Hematopoietic multipotent progenitor cell treated with erythropoietin and hydrocortisone succinate and interleukin-3 and kit ligand, for 17 days (in vitro differentiated cells): ENCODE results near the gene EPM2A.
"Not testable (repeated sequence)": the region's sequence is repeated elsewhere in the genome, so short reads cannot be mapped to it uniquely, and the experiment has no call there.

ENCODE experiments used
- DNase-seq: peaks from one replicate; pipeline ENCODE4 v3.0.0-alpha.2; 2015; ENCODE audit warnings: low spot score

The EPM2A gene

DNA sequence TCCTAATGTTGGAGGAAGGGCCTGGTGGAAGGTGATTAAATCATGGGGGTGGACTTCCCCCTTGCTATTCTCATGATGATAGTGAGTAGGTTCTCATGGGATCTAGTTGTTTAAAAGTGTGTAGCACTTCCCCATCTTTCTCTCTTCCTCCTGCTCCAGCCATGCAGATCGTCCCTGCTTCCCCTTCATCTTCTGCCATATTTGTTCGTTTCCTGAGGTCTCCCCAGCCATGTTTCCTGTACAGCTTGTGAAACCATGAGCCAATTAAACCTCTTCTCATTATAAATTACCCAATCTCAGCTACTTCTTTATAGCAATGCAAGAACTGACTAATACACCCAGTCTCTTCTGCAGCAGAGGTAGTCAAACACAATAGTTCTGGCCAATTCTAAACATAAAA, 5.4 kb downstream of the EPM2A start:
- DNase-seq = no peak

DNA sequence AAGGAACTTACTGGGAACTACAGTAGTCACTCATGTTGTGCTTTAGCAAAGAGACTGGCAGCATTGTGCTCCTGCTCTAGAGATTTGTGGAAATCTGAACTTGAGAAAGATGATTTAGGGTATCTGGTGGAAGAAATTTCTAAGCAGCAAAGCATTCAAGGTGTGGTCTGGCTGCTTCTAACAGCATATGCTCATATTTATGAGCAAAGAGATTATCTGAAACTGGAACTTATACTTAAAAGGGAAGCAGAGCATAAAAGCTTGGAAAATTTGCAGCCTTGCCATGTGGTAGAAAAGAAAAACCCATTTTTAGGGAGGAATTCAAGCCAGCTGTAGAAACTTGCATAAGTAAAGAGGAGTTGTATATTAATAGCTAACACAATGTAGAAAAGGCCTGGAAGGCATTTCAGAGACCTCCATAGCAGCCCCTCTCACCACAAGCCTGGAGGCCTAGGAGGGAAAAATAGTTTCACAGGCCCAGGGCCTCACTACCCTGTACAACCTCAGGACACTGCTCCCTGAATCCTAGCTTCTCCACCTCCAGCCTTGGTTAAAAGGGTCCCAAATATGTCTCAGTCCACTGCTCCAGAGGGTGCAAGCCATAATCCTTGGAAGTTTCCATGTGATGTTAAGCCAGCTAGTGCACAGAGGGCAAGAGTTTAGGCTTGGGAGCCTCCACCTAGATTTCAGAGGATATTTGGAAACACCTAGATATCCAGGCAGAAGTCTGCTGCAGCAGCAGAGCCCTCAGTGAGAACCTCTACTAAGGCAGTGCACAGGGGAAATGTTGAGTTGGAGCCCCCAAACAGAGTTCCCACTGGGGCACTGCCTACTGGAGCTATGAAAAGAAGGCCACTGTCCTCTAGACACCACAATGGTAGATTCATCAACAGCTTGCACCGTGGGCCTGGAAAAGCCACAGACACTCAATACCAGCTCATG, 6.6 kb downstream of the EPM2A start:
- no peak for DNase-seq

DNA sequence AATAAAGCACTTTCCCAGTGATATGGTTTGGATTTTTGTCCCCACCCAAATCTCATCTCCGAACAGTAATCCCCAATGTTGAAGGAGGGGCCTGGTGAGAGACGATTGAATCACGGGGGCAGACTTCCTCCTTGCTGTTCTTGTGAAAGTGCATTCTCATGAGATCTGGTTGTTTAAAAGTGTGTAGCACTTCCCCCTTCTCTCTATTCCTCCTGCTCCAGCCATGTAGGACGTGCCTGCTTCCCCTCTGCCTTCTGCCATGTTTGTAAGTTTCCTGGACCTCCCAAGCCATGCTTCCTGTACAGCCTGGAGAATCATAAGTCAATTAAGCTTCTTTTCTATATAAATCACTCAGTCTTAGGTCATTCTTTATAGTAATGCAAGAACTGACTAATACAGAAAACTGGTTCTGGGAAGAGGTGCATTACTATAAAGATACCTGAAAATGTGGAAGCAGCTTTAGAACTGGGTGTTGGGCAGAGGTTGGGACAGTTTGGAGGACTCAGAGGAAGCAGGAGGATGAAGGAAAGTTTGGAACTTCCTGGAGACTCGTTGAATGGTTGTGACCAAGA, 7.4 kb downstream of the EPM2A start:
- DNase-seq = no peak

DNA sequence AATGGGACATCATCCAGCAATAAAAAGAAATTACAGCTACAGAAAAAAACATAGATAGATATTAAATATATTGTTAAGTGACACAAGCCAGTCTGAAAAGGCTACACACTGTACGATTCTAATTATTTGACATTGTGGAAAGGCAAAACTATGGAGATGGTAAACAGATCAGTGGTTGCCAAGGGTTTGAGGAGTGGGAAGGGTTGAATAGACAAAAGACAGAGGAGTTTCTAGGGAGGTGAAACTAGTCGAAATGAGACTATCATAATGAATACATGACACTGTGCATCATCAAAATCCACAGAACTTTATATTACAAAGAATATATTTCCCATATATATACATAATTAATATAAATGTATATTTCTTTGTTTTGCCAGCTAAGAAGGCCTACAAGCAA, 9.8 kb downstream of the EPM2A start:
- DNase-seq = no peak

DNA sequence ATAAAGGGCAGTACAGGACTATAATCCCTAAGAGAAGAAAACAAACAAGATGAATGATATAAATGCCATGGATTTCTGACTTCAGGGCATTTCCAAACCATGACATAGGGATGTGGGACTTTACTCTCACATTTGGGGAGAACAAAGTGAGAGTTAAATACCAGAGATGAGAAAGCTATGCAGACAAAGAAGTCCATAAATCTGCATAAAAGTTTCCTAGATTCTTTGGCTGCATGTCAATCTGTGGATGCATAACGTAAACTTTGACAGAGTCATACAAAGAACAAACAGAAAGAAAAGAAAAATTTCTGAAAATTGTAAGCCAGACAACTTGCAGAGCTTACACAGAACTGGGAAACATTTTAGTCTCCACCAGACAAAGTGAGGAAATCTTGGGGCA, 11.7 kb downstream of the EPM2A start:
- no peak for DNase-seq

DNA sequence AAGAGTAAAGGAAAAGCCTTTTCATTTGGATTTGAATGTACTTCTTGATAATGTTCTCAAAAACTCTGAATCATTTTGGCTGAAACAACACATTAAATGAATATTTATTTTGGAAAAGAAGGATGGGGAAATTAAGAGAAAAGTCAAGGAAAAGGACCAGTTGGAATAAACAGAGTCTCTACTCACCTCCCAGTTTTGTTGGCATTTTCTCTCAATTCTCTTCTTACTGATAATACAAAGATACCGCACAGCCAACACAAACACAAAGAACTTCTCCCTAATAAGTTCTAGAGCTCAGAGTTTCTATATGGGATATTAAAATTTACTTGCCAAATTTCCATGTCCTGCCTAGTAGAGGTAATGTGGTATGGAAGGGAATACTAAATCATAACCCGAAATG, 13.1 kb downstream of the EPM2A start:
- no peak for DNase-seq

DNA sequence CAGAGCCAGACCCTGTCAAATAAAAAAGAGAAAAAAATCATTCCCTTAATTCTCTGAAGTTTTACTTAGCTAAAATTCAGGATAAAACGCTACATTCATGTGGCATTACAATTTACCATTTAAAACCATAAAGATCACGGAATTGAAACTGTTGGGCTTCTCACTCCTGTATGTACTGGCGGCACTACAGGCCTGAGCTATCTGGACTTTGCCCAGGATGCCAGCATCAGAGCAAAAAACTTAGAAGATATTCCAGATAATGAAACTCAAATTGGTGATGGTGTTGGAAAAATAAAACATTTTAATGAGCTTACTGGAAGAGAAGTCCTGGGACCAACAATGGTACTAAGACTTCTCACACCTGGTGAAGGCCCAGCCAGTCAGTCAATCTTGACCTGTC, 14.2 kb downstream of the EPM2A start:
- DNase-seq = no peak

DNA sequence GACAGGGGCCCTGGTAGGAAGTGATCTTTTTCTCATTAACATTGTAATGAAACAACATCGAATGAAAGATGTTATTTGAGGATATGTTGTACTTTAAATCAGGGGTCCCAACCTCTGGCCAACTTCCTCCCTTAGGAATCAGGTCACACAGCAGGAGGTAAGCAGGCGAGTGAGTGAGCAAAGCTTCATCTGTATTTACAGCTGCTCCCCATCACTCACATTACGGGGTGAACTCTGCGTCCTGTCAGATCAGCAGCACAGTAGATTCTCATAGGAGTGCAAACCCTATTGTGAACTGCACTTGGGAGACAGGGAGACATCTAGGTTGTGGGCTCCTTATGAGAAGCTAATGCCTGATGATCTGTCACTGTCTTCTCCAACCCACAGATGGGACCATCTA, 19.9 kb downstream of the EPM2A start:
- no peak for DNase-seq

DNA sequence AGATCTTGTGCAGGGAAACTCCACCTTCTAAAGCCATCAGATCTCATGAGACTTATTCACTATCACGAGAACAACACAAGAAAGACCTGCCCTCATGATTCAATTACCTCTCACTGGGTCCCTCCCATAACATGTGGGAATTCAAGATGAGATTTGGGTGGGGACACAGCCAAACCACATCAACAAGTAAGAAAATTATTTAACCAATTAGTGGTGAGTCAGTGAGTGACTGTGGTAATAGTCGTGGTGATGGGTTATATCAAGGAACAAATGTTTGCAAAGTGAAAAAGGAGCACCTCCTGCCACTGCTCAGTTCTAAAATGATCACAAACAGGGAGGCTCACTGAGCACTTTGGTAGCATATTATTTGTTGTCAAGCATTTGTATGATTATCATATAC, 20.6 kb downstream of the EPM2A start:
- DNase-seq = no peak

DNA sequence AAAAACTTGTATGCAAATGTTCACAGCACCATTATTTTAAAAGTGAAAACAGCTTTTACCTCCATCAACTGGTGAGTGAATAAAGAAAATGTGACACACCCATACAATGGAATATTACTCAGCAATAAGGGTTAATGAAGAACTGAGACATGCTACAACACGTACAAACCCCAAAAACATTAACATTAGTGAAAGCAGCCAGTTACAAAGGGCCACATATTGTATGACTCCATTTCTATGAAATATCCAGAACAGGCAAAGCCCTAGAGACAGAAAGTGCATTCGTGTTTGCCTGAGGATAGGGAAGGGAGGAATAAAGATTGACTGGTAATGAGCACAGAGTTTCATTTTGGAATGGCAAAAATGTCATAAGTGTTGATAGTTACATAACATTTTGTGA, 21.5 kb downstream of the EPM2A start:
- no peak for DNase-seq

DNA sequence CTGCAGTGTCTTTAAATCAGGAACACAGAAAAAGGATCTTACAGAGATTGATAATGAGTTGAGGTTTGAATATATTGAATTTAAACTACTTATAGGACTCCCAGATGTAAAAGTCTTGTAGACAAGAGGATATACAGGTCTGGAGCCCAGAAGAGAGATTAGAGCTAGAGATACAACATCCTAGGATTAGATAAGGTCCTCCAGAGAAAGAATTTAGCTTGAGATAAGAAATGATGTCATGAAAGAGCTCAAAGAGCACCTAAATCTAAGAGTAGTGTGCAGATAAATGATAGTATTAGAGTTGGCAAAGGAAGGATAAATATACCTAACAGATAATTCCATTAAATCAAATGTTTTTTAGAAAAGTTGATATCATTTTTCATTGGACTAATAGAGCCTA, 23.9 kb downstream of the EPM2A start:
- DNase-seq = no peak

DNA sequence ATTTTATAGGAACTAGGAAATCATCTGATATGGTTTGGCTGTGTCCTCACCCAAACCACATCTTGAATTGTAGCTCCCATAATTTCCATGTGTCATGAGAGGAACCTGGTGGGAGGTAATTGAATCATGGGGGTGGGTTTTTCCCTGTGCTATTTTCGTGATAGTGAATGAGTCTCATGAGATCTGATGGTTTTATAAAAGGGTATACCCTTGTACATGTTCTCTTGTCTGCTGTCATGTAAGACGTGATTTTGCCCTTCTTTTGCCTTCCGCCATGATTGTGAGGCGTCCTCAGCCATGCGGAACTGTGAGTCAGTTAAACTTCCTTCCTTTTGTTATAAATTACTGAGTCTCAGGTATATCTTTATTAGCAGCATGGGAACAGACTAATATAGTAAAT, 27.9 kb downstream of the EPM2A start:
- no peak for DNase-seq

DNA sequence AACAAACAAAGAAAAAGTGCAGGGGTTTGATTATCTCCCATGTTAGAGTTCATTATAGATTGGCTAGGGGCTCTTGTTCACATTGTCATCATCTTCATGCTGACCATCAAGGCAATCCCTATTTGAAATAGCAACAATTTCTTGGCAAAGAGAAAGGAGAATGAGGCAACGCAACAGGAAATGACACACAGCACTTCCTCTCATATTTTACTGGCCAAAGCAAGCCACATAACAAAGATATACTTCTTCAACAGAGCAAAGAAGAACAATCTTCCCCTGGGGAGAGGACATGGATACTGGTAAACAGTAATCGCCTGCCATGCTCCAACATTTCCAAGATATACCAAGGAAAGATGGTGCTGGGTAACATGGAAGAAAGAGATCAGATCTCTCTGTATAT, 29.8 kb downstream of the EPM2A start:
- DNase-seq = no peak

DNA sequence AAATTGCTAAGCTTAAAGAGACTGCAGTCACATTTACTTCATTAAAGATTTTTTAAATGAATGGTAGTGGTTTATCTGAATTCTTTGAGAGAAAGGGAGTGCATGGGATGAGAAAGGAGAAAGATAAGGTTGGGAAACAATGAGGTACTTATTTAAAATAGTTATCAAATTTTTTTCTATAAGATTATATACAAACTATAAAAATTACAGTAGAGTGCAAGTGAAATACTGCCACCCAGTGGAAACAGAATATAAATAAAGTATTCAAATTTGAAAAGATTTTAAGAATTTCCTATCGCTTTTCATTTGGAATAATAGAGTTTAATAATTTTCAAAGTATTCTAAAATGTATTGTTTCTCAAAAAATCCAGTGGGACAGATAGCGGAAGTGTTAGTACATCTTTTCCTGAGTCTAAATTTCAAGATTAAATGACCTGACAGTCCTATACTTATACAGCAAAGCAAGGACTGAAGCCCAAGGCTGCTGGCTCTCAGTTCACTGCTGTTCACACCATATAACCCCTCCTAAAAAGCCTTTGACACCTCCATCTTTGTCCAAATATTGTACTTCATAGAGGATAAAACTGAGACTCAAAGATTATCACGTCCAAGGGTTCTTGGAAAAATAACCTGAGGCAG, 31.1 kb downstream of the EPM2A start:
- peak; percentile 23 for DNase-seq

DNA sequence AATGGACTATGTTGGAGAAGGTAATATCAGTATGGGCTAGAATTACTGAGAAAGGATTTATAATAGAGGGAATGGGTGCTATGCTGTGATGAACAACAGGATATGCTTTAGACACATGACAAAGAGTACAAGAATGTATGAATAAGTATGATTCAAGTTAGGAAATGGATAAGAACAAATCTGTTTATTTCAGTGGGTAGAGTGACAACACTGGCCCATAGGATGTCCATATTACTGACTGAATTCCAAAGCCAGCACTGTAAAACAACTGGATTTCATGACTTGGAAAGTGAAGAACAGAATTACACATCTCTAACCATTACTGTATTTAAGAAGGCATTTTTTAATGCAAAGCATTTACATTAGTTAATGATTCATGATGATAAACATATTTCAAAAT, 35.9 kb downstream of the EPM2A start:
- no peak for DNase-seq

DNA sequence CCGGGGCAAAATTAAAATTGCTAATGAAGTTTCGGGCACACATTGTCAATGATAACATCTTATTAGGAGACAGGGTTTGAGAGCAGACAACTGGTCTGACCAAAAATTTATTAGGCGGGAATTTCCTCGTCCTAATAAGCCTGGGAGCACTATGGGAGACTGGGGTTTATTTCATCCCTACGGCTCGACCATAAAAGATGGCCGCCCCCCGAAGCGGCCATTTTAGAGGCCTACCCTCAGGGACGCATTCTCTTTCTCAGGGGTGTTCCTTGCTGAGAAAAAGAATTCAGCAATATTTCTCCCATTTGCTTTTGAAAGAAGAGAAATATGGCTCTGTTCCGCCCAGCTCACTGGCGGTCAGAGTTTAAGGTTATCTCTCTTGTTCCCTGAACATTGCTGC, 37.9 kb downstream of the EPM2A start:
- not testable (repeated sequence) for DNase-seq

DNA sequence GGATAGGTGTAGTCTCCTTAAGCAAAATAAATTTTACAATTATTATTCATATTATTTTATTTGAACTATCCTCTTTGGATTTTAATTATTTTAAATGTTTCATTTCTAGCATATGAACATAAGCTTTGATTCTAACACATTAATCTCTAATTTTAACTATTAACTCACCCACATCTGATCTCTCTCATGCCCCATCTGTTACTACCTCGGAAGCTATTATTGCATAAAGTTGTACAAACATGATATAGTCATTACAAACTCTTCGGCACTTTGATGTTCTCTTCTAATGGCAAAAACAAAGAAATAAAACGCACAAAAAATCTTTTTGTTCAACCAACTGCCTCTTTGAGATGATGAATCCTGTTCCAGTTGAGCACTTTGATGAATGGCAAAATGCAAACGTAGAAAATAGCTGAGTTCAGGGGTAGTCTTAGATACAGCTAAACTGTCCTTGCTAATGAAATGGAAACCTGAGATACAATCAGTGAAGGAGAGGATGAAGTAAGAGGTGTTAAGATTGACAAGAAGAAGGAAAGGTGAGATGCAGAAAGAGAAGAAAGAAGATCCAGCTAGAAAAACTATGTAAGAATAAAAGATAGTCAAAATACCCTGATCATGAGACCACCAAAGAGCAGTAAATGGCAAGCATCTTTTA, 41.1 kb downstream of the EPM2A start:
- no peak for DNase-seq

DNA sequence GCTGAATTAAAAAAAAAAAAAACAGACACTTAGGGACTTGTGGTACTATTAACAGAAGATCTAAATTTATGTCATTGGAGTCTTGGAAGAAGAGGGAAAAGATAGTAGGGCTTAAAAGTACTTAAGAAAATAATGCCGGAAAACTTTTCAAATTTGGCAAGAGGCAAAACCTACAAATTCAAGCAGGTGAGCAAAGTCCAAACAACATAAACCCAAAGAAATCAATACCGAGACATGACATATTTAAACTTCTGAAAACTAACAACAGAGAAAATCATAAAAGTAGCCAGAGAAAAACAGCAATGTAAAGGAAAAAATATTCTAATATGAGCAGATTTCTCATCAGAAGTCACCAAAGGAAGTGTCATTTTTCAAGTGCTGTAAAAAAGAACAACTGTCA, 44.4 kb downstream of the EPM2A start:
- DNase-seq = no peak

DNA sequence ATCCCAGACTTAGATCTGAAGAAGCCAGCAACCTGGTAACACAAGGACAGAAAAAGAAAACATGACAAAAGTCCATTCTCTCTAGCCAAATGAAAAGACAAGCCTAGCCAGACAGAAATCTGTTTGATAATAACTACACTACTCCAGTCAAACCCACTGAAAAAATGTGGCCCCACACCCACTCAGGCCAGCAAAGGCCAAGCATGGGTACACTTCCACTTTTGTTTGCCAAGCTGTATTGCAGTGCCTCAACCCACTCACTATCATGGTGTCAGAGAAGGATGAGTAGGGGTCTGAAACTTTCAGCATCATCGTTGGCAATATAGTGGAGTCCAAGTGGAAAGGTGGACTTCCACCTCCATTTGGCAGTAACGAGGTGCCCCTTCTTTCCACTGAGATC, 45.8 kb downstream of the EPM2A start:
- DNase-seq = no peak

DNA sequence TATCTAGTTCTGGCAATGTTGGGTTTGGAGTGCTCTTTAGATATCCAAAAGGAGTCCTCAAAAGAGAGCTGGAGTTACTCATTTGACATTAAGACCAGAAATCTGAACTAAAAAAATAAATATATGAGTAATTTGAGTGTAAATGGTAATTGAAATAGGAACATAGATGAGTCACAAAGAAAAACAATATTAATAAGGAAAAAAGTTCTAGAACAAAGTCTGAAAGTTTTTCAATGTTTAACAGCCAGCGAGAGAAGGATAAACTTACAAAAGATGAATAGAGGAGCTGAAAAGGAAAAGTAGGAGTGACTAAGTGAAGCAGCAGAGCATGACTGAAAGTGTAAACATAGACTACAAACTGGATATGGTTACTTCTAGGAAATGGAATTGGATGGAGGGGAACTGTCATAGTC, 46.8 kb downstream of the EPM2A start:
- no peak for DNase-seq

DNA sequence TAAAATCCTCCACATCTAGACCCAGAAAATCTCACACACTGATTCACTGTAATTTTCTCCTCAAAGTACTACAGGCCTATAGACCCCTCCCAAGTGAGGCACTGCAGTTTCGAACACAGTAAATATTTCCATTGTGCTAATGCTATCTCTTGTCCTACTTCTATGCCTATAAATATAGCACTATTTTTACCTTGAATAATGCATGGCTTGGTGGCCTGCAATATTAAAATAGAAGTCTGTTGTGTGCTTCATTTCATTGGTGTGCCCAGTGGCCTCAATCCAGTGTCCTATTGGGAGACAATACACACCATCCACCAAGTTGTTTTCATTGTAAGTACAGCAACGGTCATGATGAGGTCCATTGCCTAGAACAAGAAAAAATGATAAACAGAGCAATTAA, 49.4 kb downstream of the EPM2A start:
- DNase-seq = no peak

DNA sequence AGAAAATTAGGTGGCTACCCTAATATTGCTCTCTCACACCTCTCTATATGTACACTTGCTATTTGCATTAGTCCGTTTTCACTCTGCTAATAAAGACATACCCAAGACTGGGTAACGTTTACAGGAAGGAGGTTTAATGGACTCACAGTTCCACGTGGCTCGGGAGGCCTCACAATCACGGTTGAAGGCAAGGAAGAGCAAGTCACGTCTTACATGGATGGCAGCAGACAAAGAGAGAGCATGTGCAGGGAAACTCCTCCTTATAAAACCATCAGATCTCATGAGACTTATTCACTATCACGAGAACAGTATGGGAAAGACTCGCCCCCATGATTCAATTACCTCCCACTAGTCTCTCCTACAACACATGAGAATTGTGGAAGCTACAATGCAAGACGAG, 53.4 kb downstream of the EPM2A start:
- DNase-seq = no peak

DNA sequence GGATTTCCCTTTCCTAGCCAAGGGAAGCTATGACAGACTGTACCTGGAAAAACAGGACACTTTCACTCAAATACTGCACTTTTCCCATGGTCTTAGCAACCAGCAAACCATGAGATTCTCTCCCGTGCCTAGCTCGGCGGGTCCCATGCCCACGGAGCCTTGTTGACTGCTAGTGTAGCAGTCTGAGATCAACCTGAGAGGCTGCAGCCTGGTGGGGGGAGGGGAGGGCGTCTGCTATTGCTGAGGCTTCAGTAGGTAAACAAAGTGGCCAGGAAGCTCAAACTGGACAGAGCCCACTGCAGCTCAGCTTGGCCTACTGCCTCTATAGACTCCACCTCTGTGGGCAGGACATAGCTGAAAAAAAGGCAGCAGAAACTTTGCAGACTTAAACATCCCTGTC, 61.8 kb downstream of the EPM2A start:
- no peak for DNase-seq
